NCI-H82 treated with DMSO at 0.1 percent for 48 hours (cell line): ENCODE measurements around the gene GAB3.

ENCODE experiments used
- DNase-seq: peaks from one replicate; lab custom pipeline; 2025; ENCODE audit not compliant: unreplicated experiment; lab: John Stamatoyannopoulos, UW

Gene GAB3, protein sequence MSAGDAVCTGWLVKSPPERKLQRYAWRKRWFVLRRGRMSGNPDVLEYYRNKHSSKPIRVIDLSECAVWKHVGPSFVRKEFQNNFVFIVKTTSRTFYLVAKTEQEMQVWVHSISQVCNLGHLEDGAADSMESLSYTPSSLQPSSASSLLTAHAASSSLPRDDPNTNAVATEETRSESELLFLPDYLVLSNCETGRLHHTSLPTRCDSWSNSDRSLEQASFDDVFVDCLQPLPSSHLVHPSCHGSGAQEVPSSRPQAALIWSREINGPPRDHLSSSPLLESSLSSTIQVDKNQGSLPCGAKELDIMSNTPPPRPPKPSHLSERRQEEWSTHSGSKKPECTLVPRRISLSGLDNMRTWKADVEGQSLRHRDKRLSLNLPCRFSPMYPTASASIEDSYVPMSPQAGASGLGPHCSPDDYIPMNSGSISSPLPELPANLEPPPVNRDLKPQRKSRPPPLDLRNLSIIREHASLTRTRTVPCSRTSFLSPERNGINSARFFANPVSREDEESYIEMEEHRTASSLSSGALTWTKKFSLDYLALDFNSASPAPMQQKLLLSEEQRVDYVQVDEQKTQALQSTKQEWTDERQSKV

DNA sequence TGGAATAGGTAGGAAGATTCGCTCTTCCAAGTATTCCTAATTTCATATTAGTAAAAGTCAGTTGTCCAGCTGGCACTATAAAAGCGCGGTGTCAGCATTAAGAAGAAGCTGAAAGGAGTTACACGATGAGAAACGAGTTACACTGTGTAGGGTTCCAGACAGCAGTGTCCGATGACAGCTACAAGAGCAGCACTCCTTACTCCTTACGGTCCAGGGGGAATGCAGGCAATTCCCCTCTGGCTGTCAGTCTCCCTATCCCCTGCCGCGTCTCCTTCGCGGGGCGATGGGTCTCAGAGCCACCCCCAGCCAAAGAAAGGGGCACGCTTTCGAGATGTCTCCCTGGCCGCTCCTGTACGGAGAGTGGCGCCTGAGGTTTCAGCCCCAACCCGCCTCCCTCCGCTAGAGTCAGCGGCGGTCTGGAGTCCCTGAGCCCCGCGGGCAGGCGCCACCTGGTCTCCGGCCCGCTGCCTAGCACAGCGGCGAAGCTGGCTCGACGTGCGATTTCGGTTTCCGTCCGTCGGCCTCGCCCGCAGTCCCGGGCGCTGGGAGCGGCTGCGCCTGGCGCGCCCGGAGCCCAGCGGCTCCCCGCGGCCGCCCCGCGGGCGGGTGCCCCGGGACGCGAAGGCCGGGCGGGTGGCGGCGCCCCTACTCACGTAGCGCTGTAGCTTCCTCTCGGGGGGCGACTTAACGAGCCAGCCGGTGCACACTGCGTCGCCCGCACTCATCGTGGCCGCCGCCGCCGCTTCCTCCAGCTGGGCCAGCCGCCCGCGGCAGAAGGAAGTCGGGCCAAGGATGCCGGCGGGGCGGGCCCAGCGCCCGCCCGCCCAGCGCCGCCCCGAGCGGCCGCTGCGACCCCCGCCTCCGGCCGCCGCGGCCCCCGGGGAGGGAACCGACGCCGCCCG, at the start of gene GAB3:
Gene GAB3 (minus strand): TSS at position 777 of the 902 bp plus-strand sequence. CDS start 52 bp downstream, at position 725.
- no peak for DNase-seq

DNA sequence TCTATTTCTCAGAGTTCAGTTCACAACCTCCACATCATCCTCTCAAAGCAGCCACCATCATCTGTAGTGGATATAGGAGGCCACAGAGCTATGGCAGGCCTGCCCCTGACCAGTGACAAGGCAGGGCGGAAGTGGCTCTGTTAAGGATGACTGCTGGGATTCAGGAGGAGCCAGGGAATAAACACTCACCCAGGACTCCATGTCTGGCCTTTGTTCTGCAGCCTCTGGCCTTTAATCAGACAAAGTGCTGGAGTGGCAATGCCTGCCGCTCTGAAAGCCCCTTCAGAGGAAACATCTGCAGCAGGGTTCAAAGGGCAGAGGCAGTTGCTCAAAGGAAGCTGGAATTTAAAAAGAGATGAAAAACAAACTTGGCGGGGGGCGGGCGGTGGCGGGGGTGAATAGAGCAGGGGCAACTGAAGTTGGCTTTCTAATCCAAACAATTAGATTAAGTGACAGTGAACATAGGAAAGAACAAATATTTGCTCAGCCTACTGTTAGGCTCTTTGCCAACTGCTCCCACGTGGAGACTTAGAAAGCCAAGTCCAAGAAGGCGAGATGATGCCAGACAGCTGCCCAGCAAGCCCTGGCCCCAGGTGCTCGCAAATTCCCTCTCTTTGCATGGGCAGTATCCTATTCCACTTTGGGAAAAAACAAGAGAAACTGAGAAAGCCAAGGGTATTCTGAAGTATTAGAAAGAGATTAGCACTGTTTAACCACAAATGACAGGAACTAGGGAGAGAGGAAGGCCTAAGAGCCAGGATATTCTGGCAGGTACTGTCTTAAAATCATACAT, 48.9 kb upstream of the GAB3 start:
- DNase-seq: peak; percentile 76

DNA sequence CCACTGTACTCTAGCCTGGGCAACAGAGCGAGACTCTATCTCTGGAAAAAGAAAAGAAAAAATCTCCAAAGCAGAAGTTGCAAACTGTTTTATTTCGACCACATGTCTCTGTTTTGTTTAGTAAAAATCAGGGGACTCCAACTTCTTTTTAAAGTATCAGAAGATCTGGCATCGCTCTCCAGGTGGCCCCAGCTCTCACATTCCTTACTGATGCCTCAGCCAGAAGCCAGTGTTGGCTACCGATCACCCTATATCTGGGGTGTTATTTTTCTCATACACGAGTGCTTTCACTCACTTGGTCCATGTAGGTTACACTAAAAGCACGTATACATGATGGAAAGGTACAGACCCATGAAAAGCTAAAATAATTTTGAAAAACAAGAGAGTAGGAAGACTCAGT, 46.1 kb upstream of the GAB3 start:
- no peak for DNase-seq

DNA sequence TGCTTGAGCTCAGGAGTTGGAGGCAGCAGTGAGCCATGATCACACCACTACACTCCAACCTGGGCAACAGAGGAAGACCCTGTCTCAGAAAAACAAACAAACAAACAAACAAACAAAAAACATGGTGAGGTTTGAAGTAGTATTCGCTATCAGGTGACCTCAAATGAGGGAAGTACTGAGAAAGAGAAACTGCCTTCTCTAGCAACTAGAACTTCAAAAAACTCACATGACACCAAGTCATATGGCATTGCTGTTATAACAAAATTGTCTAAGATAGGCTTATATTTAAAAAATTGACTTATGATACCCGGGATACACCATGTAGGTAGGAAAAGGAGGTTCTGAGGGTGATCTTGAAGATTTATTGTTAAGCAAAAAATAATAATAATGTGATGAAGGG, 44.1 kb upstream of the GAB3 start:
- no peak for DNase-seq

DNA sequence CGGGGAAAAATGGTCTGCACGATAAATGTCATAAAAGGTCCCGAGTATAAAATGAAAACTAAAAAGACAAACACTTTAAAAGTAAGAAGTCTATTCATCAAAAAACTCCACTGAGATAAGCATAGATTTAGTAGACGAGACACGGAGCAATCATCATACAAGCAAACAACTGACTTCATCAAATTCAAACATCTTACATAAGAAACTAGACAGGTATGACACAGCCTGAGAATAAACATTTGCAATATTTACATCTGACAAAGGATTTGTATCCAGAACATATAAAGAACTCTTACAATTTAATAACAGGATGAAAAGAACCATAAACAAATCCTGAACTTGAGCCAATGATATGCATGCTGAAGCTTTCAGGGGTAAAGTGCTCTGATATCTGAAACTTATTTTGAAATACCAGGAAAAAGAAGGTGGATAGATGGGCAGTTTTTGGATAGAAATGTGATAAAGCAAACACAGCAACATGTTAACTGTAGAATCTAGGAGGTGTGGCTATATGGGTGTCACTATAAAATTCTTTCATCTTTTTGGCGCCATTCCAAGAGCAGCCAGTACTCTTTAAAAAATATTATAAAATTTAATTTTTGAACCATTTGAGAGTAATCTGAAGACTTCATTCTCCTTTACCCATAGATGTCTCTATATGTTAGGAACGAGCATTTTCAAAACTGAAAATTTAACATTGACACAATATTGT, 42.4 kb upstream of the GAB3 start:
- DNase-seq: no peak

DNA sequence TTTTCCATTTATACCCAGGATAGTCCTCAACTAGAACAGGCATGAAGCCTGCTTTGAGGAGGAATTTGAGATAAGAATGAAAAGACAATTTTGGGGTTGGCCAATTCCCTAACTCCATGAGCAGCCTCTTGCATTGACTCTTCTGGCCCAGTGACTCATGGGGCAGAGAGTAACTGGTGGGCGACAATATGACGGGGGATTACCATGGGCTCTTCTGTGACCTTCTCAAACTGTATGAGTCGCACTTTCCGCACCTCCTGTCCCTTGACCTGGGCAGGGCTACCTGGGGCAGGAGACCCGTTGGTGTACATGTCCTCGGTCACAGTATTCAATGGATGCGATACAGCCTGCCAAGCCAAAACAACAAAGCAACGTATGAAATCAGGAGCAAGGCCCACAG, 41.1 kb upstream of the GAB3 start:
- no peak for DNase-seq

DNA sequence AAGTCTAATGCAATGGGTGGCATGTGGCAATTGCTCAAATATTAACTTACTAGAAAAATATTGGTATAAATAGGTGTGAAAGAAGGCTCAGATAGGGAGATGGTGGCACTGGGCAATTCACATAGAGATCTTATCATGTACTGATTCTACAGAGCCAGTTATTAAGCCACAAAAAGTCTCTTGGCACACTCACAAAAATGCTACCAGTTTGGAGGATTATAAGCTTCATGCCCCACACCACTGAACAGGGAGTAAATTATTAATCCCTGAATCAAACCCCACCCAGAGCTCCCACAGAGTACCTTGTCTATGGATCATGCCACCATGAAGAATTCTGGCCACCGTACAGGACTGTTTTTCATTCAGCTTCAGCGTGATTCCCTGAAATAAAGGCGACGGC, 40.6 kb upstream of the GAB3 start:
- DNase-seq: no peak

DNA sequence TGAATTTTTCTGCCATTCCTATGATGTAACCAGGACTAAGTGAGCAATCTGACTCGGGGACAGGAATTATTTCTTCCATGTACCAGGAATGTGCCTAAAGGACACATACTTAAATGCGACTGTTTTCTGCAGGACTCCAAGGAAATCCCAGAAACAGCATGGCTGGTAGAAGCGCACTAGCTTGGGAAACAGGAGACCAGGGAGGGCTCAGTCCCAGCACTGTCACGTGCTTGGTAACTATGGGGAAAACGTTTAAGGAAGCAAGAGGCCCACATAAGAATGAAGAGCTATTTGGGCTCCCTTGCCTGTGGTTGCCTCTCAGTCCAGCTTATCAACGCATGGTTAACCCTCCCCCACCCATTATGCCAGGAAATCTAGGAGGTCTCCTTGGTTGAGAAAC, 34.8 kb upstream of the GAB3 start:
- no peak for DNase-seq

DNA sequence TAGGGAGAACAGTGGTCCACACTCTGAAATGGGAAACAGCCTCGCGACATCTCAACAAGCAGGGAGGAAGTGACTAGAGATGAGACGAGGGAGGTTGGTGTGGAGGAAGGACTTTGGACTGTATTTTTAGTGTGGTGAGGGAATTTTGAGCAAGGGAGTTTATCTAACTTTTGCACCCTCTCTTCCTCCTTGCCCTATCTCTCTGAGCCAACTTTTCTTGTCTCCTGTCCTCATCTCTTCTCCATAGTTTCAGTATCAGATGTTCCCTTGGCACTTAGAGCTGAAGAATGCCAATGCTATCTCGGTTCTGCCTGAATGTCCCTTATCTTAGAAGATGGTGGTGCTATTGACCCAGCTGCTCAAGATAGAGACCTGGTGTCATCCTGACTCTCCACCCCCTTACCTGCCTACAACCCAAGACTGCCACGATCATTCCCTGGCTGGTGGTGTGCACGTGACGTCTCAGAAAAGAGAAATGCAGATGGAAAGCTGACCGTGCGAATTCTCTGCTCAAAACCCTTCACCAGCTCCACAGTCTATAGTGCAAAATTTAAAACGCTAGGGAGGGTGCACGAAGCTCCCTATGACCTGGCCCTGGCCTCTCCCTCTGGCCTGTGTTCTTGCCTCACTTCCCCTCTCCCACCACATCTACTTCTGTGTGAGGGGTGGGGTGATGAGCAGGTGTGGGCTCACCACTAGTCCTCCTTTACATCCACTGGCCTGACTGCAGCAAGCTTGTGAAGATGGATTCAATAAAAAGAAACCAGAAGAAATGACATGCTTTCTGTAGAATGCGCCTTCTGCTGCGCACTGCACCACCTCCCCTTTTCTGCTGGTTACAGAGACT, 33.5 kb upstream of the GAB3 start:
- DNase-seq: no peak

DNA sequence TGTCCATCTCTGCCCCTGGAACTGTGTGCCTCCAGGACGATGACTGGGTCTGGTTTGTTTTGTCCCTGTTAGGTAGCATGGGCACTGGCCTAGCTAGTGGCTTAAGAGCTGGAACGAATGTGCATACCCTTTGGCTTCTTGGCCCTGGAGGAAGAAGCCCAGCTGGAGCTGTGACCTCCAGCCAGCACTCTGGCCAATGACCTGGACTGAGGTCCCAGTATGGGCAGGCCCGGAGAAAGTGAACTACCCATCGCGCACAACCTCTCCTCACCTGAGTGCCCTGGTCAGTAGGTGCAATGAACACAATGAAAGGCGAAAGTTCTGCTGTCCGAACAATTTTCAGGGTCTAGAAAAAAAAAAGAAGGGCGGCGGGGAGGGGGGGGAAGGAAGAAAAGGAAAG, 30.1 kb upstream of the GAB3 start:
- no peak for DNase-seq

DNA sequence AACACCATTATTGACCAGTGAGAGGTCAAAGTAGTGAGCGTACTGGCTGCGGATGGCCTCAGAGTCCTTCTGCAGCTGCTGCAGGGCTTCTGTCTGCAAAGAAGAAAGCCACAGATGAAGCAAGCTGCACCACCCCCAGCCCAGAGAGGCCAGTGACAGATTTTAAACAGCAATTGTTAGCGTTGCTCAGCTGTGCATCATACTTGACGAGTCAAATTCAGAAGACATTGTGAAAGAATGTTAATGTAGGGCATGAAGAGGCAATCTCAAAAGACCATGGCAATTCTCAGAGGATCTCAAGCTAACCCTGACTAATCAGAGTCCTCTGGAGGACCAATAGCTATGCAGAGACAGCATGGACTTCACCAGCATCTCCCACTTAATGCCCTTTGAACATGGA, 28.4 kb upstream of the GAB3 start:
- DNase-seq: no peak

DNA sequence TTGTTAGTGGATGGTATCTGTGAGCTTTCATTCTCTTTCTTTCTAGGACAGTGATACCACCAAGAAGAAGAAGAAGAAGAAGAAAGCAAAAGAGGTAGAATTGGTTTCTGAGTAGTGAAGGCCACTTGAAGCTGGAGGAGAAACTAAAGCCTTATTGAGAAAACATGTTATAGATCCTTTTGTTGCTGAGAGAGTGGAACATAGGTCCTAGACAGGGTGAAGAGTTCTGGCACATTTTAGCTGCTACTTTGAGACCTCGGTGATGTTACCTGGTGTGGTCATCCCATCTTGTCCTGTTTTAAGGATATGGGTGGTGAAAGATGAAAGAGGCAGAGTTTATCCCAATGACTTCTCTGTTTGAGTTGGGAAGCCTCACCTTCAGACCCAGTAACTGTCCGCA, 25.9 kb upstream of the GAB3 start:
- DNase-seq: no peak

DNA sequence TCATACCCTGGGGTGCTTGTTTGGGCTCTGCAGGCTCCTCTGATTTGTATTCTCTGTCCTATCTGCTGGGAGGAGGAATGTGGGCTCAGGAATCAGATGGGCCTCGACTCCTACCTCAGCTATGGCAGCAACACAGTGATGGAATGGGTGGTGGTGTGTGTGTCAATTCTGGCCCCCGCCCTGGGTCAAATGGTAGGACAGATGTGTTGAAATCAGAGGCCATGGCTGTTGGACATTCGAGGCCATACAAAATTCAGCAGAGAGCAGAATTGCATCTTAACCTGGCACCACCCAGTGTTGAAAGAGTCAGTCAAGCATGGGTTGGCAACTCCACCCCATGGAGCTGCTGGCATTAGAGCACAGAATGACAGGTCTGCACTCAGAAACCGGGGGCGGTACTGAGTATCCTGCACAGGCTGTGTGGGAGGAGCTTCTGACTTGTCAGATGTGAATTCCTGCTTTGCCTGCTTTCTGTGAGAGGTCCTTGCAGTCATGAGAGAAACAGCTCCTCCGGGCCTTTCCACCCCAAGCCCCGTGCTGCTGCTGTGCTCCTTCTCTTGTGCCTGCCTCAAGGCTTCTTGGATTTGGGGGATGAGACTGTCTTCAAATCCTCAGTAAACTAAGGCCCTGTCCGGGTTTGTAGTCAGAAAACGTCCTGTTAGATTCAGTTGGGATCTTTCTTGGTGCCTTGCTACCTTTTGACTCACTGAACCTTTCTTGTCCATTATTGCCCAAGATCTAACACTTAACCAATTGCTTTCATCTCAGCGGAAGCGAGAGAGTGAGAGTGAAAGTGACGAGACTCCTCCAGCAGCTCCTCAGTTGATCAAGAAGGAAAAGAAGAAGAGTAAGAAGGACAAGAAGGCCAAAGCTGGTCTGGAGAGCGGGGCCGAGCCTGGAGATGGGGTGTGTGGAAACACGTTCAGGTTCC, 24.8 kb upstream of the GAB3 start:
- DNase-seq: no peak

DNA sequence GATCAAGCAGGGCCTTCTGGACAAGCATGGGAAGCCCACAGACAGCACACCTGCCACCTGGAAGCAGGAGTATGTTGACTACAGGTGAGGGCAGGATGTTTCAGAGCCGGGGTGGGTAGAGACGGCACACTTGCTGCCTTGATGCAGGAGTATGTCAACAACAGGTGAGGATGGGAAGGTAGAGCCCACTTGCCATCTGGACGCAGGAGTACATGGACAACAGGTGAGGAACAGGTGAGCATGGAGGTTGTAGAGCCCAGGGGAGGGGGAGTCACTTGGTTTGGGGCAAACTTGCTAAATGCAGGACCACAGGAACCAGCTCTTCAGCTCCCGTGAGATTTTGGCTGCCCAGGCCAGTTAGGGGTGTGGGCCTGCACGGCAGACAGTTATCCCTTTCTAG, 23.7 kb upstream of the GAB3 start:
- no peak for DNase-seq

DNA sequence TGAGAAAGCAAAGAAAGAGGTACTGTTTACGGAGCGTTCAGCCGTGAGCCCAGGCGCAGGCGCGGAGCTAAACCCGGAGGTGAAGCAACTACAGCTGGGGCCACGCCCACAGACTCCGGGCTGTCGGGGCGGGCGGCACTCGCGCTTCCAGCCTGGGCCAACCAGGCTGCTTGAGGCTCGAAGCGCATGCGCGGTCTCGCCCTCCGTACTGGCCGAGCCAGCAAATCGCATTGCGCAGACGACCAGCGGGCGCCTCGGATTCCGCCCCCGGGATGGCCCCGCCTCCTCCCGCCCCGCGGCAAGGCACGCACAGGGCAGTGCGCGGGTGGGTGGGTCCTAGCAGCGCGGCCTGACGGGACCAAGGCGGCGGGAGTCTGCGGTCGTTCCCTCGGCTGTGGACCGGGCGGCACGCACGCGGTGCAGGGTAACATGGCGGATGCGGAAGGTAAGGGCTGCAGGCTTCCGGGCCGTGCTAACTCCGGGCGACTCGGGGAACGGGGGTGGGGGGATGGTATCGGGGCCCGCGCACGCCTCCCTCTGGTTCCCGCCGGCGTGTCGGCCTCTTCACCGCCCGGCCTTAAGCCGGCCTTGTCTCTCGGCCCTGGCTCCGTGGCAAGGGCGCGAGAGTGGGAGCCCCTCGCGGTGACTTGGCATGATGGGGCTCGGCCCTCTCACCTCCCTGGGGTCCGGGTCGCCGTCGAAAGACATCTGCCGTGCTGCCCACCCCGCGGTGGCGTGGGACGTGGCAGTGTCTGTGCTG, 11.8 kb upstream of the GAB3 start, which contains the start of gene DKC1:
Gene DKC1 (plus strand): TSS at position 328 of the 760 bp plus-strand sequence. CDS start 102 bp downstream, at position 430.
- DNase-seq: peak; percentile 92

DNA sequence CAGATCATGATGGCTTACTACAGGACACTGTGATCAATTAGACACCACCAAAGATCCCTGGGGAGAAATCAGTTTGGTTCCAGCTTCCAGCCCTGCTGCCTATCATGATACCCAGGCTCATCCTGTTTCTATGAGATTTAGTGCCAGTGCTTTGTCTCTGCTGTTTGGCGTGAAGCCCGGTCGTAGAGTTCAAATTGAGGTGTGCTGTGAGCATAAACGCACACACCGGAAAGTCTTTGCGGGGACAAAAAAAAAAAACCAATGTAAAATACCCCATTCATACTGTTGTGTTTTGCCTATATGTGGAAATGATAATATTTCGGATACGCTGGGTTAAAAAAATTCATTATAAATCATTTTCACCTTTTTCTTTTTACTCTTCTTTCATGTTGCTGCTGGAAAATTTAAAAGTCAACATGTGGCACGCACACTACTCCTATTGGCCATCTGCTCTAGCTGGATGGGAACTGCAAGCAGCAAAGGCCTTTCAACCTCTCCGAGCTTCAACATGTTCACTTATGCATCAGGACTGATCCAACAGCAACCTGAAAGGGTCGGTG, 11.2 kb upstream of the GAB3 start:
- DNase-seq: peak; percentile 38

DNA sequence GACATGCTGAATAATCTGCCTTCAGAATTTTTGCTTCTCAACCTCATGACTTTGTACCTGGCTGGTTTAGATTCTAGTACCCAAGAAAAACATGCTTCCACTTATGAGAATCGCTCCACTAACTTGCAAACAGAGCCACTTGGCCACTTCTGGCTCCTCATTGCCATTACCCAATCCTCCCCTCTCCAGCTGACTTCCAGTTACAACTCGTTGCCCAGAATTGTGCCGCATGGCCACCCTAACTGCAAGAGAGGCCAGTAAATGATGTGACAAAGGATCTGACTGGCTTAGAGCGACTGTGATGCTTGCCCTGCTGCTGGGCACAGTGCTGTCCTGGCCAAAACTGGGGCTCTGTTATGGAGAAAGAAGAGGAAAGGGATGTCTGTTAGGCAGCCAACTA, 7.8 kb upstream of the GAB3 start:
- no peak for DNase-seq
